ENCODE measurements around the gene CNKSR3.

GRCh38 chr6:154402081-154402780 is 108.3 kb downstream of the CNKSR3 start:
- TF ChIP-seq POLR2A (IDR thresholded peaks at IDR 0.05; ENCODE audit: low read depth) (no peak), CTCF (IDR thresholded peaks at IDR 0.05) (no peak), EP300 (IDR thresholded peaks at IDR 0.05) (no peak)
